Measurements from ENCODE around the gene FAM43A.

FAM43A gene

GRCh38 chr3:194675680-194676079 lies 10.0 kb upstream of the FAM43A start:
- DNase-seq (ENCODE audit: low spot score) = no peak

GRCh38 chr3:194676471-194676870 lies 9.2 kb upstream of the FAM43A start:
- DNase-seq (ENCODE audit: low spot score) = no peak

GRCh38 chr3:194680888-194681615 lies 4.6 kb upstream of the FAM43A start:
- DNase-seq (ENCODE audit: low spot score) = no peak

GRCh38 chr3:194682189-194682693 lies 3.4 kb upstream of the FAM43A start:
- no peak for DNase-seq (ENCODE audit: low spot score)

- peak; percentile 91 for DNase-seq (ENCODE audit: low spot score)
Observed at GRCh38 chr3:194682694-194683310, 2.9 kb upstream of the FAM43A start.

GRCh38 chr3:194683380-194683779 lies 2.3 kb upstream of the FAM43A start:
- DNase-seq (ENCODE audit: low spot score) = no peak

GRCh38 chr3:194685065-194685717 lies 492 bp upstream of the FAM43A start:
- DNase-seq (ENCODE audit: low spot score) = no peak

- no peak for DNase-seq (ENCODE audit: low spot score)
Observed at GRCh38 chr3:194686414-194686815, 732 bp downstream of the FAM43A start.

GRCh38 chr3:194686816-194687637 lies 1.3 kb downstream of the FAM43A start:
- DNase-seq (ENCODE audit: low spot score) = no peak

- DNase-seq (ENCODE audit: low spot score) = no peak
Observed at GRCh38 chr3:194687638-194688199, 2.0 kb downstream of the FAM43A start.

GRCh38 chr3:194688200-194688740 lies 2.6 kb downstream of the FAM43A start:
- DNase-seq (ENCODE audit: low spot score) = no peak

GRCh38 chr3:194688946-194689345 lies 3.3 kb downstream of the FAM43A start:
- DNase-seq (ENCODE audit: low spot score) = no peak

- no peak for DNase-seq (ENCODE audit: low spot score)
Observed at GRCh38 chr3:194689493-194689944, 3.8 kb downstream of the FAM43A start.

GRCh38 chr3:194690501-194691372 lies 5.1 kb downstream of the FAM43A start:
- DNase-seq (ENCODE audit: low spot score) = no peak

- DNase-seq (ENCODE audit: low spot score) = no peak
Observed at GRCh38 chr3:194691481-194692283, 6.0 kb downstream of the FAM43A start.

- no peak for DNase-seq (ENCODE audit: low spot score)
Observed at GRCh38 chr3:194696702-194697101, 11.0 kb downstream of the FAM43A start.

- no peak for DNase-seq (ENCODE audit: low spot score)
Observed at GRCh38 chr3:194702545-194702944, 16.9 kb downstream of the FAM43A start.

GRCh38 chr3:194705227-194705626 lies 19.5 kb downstream of the FAM43A start:
- DNase-seq (ENCODE audit: low spot score) = no peak

GRCh38 chr3:194705761-194706160 lies 20.1 kb downstream of the FAM43A start:
- no peak for DNase-seq (ENCODE audit: low spot score)

GRCh38 chr3:194707147-194707540 lies 21.5 kb downstream of the FAM43A start:
- DNase-seq (ENCODE audit: low spot score) = no peak
